Medulla oblongata (tissue), 1 donor: Measurements from ENCODE around the gene TMEM123.

Experiments
- DNase-seq: peaks from one replicate; pipeline ENCODE4 v3.0.0-alpha.2; 2015; ENCODE audit errors: extremely low spot score

Gene TMEM123

DNA sequence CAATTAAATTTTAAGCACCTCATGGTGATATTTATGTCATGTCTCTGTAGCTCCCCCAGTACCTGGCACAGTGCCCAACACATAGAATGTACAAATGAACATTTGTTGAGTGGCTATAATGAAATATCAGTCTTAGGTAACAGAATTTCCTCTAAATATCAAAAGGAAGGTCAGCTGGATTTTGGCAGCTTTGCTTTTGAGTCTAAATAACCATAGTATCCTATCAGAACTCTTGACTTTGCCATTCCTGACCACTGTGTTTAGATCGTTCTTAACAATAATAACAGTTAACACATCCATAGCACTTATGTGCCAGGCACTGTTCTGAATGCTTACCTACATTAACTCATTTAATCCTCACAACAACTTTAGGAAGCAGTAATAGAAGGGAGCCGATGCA, 26.6 kb downstream of the TMEM123 start:
- DNase-seq = peak; percentile 22

DNA sequence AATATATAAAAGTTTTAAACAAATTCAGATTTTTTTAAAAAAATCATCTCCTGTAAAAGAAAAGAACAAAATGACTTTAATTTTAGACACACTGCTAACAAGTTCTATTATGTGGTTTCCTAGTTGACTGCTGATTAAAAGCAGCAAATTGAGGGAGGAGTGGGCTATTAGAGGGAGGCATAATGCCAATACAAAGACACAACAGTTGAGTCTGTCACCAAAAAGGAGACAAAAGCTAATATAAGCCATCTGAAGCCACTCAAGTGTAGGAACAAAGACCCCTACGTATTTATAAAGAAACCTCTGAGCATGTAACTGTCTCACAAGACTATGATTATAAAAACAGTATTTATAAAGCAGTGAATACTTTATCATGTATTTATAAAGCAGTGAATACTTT, 28.6 kb downstream of the TMEM123 start:
- no peak for DNase-seq

GRCh38 chr11:102422817-102423712, 29.5 kb downstream of the TMEM123 start:
- DNase-seq = peak; percentile 79

- peak; percentile 84 for DNase-seq
Observed at GRCh38 chr11:102421261-102421660, 31.3 kb downstream of the TMEM123 start.

- DNase-seq = no peak
Observed at GRCh38 chr11:102420547-102420946, 32.0 kb downstream of the TMEM123 start.

GRCh38 chr11:102419181-102419580, 33.4 kb downstream of the TMEM123 start:
- no peak for DNase-seq

DNA sequence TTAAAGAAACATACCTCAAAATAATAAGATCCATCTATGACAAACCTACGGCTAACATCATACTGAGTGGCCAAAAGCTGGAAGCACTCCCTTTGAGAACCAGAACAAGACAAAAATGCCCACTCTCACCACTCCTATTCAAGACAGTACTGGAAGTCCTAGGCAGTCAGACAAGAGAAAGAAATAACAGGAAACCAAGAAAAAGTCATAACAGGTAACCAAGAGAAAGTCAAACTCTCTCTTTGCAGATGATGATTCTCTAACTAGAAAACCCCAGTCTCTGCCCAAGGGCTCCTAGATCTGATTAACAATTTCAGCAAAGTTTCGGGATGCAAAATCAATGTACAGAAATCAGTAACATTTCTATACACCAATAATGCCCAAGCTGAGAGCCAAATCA, 35.6 kb downstream of the TMEM123 start:
- DNase-seq = no peak

DNA sequence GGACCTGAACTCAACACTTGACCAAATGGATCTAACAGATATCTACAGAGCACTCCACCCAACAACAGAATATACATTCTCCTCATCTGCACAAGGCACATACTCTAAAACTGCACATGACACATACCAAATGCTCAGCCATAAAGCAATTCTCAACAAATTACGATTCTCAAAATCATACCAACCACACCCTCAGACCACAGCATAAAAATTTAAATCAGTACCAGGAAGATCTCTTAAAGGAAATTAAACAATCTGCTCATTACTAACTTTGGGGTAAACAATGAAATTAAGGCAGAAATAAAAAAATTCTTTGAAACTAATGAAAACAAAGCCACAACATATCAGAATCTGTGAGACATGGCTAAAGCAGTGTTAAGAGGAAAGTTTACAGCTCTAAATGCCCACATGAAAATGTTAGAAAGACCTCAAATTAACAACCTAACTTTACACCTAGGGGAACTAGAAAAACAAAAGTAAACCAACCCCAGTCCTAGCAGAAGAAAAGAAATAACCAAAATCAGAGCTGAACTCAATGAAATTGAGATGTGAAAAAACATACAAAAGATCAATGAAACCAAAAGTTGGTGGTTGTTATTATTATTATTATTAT, 37.2 kb downstream of the TMEM123 start:
- no peak for DNase-seq

- no peak for DNase-seq
Observed at GRCh38 chr11:102414559-102414958, 38.0 kb downstream of the TMEM123 start.

- no peak for DNase-seq
Observed at GRCh38 chr11:102413497-102413896, 39.1 kb downstream of the TMEM123 start.

GRCh38 chr11:102411142-102411541, 41.4 kb downstream of the TMEM123 start:
- DNase-seq = no peak

DNA sequence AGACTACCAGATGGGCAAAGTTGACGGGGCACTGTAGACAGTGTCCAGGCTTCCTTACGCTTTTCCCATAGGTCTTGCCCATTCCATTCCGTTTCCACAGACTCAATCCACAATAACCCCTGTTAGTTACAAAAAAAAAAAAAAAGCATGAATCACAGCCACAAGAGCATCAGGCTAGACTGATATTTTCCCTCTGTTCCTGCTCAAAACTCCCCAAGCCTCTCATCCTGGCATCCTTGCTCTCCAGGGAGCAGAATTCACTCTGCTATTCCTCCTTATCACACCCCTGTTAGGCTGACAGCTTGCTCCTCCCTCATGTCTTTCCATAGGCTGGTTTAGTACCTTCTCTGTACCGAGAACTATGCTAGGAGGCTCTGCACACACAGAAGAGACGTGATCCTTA, 42.2 kb downstream of the TMEM123 start:
- no peak for DNase-seq

DNA sequence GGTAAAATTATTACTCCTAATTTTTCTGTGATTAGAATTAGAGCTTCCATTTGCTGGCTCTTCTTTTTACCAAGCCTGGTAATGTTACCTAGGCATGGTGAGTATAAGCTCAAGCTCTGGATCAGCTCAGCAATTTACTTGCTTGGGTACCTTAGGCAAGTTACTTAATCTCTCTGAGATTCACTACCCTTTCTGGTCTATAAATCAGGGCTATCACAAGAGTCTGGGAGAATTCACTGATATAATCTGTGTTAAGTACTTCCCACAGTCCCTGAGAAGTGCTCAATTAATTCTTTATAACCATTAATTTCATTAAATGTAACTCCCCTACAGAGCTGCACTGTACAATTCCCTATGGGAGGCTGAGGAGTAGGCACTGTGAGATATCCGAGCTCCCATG, 44.2 kb downstream of the TMEM123 start:
- no peak for DNase-seq

DNA sequence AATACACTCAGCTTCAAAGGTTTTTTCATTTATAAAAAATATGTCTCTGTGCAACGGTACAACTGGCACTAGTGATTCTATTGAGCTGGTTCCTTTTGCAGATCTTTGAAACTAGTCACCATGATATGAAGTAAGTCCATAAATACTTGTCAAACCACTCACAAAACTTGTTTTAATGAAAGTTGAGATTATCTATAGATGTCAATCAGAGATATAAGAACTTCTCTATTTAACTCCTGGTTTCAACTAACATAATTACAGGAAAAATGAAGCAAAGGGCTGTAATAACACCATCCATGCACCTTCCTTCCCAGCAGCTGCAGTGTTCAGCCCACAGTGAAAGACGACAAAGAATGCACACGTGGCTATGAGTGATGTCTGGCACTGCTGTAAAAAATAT, 44.7 kb downstream of the TMEM123 start:
- no peak for DNase-seq

DNA sequence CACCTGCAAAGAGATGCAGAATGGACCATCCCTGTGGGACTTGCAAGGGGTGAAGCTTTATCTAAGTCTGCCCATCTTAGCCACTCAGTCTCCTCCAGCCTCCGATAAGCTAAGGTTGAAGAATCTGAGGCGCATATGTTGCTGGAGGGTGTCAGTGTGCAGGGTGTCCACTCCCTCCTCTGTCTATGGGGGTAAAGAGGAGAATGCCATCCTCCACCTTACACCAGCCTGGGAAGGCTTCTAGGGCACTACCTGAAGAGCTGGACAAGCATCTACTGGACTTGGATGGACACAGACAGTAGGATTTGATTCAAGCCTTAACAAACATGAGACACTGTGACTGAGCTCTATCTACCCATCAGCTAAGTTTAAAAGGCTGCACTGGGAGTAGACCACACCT, 46.5 kb downstream of the TMEM123 start:
- no peak for DNase-seq

GRCh38 chr11:102405501-102405900, 47.1 kb downstream of the TMEM123 start:
- no peak for DNase-seq

DNA sequence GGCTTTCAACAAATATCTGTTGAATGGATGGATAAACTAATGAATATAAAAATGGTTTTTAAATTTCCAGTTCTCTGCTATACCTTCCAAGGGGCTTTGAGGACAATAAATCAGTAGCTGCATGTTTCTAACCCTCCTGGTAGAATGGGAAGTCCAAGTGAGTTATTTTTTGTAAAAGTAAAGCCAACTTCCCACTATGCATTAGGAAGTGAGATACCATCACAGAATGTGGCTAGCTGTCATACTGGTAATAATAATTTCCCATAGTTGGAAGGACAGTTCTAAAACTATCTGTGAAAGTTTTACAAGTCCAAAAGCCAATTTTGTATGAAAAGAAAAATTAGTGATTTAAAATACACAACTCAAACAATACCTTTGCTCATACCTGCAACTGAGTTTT, 50.0 kb downstream of the TMEM123 start:
- no peak for DNase-seq

- no peak for DNase-seq
Observed at GRCh38 chr11:102401905-102402304, 50.7 kb downstream of the TMEM123 start.

GRCh38 chr11:102400603-102401002, 52.0 kb downstream of the TMEM123 start:
- no peak for DNase-seq

GRCh38 chr11:102399189-102399588, 53.4 kb downstream of the TMEM123 start:
- DNase-seq = no peak

DNA sequence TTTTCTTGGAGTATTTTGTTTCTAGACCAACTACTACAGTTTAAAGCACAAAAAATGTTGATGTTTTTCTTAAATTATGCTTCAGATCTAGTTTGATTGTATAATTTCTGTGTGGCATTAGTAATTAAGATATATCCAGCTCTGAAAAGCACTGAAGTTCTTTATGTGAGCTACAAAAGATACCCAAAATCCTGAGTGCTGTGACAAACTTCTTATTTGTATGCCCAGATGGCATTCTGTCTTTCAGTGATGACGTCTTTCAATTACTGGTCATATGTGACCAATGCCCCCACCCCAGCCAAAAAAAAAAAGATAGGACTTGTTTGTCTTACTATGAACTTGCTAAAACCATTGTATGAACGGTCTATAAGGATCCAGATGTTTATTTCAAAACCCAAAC, 54.3 kb downstream of the TMEM123 start:
- no peak for DNase-seq

DNA sequence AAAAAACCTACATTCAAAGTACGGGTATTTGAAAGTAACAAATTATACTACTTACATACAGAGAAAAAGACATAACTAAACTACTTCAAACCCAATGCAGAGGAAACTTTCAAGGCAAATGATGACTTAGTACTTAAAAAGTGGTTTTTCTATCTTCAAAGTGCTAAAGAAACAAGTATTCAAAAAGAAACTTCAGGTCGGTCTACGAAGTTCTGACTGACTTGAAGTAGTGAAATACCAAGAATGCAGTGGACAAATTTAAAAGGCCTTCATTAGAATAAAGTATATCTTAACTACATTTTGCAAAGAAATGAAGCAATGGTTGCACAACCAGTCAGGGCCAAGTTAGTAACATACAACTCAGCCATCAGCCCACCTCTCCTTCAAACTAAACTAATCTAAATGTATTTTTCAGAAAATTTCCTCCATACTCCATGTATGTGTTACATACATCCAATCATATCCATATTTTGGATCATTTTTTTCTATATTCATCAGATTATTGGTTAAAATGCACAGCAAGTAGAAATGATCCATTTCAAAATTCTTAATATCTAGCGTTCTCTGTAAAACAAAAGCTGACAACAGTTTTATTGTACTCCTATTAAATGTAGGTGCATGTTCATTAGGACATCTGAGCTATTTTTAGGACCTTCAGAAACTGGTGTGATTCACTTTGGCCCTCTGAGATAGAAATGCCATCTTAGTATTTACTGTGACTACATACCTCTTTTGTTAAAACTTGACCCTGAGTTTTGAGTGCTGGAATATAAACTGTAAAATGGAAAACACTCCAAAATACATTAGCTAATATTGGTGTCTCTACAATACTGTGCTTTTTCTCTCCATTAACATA, 55.6 kb downstream of the TMEM123 start:
- no peak for DNase-seq
